Spinal cord (tissue), 10 donors: Measurements from ENCODE around the gene EHMT1. TPM values are rescaled to one million over a fixed set of nuclear protein-coding genes. Genes with fewer than 3 reads are reported as not detected.
"Not testable (repeated sequence)": the region's sequence is repeated elsewhere in the genome, so short reads cannot be mapped to it uniquely, and the experiment has no call there.

ENCODE experiments used
- DNase-seq, 6 donors: peaks; one replicate each; pipeline versions ENCODE4 v3.0.0 to v3.0.0-alpha.2; 2013 to 2015; ENCODE audit warnings: low spot score in 6 of 6, low read depth in 4 of 6
- H3K27ac ChIP-seq: one replicate; pipeline ENCODE4 v1.5.1; 2013; ENCODE audit warnings: low read depth, low read length, control low read depth
- H3K27me3 ChIP-seq: one replicate; pipeline ENCODE4 v1.6.1; 2013; ENCODE audit warnings: low read length; ENCODE audit not compliant: control insufficient read depth, insufficient read depth
- H3K36me3 ChIP-seq: one replicate; pipeline ENCODE4 v1.6.1; 2013; ENCODE audit warnings: low read length; ENCODE audit not compliant: control insufficient read depth, insufficient read depth
- H3K4me1 ChIP-seq: one replicate; pipeline ENCODE4 v1.6.1; 2013; ENCODE audit warnings: low read length; ENCODE audit not compliant: control insufficient read depth, insufficient read depth
- H3K4me3 ChIP-seq: one replicate; pipeline ENCODE4 v1.5.1; 2013; ENCODE audit warnings: low read depth, low read length, control low read depth
- H3K9me3 ChIP-seq: one replicate; pipeline ENCODE4 v1.6.1; 2013; ENCODE audit warnings: low read length; ENCODE audit not compliant: control insufficient read depth, insufficient read depth
- WGBS: methylation state at CpG from one replicate; pipeline ENCODE4 v1.1.5; 2013; ENCODE audit warnings: missing lambda C conversion rate; ENCODE audit not compliant: insufficient coverage; 5-methylcytosine and 5-hydroxymethylcytosine counted together
- polyA plus RNA-seq, 2 donors: library from polyadenylated mRNA; unstranded; fragments of 120-200 nt; gene quantifications; one replicate each; pipeline ENCODE4 v1.2.1, GENCODE V29; 2013; ENCODE audit not compliant: insufficient read length in 2 of 2
- total RNA-seq, 2 donors: library from RNA; depleted of rRNA in 1 of 2; stranded (reverse); fragments of 120-200 nt in 1 of 2; fragments of >200 nt in 1 of 2; gene quantifications; one replicate each; pipeline versions ENCODE4 v1.2.3 to v1.2.4, GENCODE V29; 2013 to 2014
- donor health status: healthy.

The EHMT1 gene
- total and polyA plus RNA-seq, 4 donors: 35.8 to 86.2 (median 57.1) TPM

DNA sequence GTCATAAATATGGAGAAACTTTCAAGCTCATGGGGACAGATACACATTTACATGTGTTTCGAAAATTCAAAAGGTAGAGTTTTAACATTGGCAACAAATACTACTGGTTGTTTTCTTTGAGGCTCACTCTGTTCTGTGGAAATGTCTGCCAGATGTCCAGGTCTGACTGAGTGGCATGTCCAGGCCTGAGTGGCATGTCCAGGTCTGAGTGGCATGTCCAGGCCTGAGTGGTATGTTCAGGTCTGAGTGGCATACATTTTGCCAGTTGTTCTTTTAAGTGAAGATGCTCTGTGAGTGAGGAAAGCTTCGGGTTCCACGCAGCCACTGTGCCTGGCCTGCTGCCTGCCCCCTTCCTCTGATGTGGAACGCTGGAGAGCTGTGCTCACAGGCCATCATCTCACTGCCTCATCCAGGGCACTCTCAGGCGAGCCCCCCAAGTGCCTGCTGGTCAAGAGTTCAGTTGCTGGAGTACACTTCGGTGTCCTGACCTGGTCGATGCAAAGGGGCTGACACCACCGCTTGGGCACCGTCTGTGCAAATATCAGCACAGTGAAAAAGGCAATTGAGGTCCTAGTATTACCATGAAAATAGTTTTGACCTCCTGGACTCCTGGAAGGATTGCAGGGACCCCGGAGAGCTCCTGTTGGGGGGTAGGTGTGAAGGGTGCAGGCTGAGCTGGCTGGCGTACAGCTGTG lies 89.9 kb downstream of the EHMT1 start:
- Histone ChIP-seq H3K36me3 (peaks cover 22% of the 10 kb centered on the region), H3K27me3 (no peaks in the 10 kb centered on the region), H3K4me3 (no peak overlapping the region), H3K27ac (no peak overlapping the region), H3K4me1 (peaks cover 4% of the 10 kb centered on the region), H3K9me3 (no peaks in the 10 kb centered on the region)
- DNase-seq: no peak
- 88% methylated on average over 11 of the region's 11 CpGs for WGBS

DNA sequence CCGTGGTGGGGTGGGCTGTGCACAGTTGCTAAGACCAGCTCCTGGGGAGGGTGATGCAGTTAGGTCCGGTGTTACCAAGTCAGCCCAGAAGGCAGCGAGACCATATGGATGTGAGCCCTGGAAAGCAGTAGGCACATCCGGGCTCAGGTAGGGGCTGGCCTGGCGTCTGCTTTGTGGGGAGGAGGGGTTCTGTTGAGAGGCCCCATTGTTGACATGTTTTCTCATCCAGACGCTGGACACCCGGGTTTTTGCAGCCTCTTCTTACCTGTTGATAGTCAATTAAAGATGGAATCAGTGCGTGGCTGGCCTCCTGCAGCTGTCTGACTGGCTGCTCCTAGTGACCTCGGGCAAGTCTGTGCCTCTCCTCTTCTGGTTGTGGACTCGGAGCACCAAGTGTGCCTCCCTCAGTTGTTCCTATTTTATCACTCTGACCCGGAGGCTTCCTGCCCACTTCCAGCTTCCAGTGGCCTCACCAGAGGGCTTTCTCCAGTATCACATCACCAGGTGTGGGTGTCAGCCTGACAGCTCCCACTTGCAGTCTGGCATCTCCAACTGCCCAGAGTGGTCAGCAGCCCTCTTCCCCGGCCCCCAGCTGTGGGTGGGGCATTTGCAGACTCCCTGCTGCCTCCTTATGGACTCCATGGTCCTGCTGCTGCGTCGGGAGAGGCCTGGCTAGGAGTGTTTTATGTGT lies 90.8 kb downstream of the EHMT1 start:
- H3K4me3 ChIP-seq: no peak overlapping the region
- WGBS: 91% methylated on average over 12 of the region's 14 CpGs

DNA sequence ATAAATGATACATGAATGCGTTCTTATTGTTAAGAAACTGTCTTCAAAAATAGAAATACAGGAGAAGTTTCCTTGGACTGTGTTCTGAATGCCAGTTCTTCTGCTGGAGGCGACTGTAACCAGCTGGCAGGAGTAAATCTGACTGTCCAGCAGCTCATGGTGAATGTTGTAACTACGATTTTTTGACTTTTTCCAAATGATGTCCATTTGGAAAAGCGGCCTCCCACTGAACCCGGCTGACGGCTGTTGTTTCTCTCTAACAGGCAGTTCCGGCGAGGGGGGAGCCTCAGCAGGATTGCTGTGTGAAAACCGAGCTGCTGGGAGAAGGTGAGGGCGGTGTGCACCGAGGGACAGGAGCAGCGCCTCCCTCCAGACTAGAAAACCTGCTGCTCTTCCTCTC lies 91.9 kb downstream of the EHMT1 start:
- Histone ChIP-seq H3K27me3 (no peaks in the 10 kb centered on the region), H3K4me3 (no peak overlapping the region), H3K4me1 (peaks cover 4% of the 10 kb centered on the region), H3K36me3 (peaks cover 25% of the 10 kb centered on the region), H3K9me3 (no peaks in the 10 kb centered on the region), H3K27ac (no peak overlapping the region)
- 56% methylated on average over 7 of the region's 12 CpGs for WGBS
- DNase-seq: no peak

More for the DNA sequence above, 90.8 kb downstream of the EHMT1 start:
- Histone ChIP-seq H3K36me3 (peaks cover 22% of the 10 kb centered on the region), H3K9me3 (no peaks in the 10 kb centered on the region), H3K27me3 (no peaks in the 10 kb centered on the region), H3K4me1 (peaks cover 4% of the 10 kb centered on the region), H3K27ac (no peak overlapping the region)
- no peak for DNase-seq

DNA sequence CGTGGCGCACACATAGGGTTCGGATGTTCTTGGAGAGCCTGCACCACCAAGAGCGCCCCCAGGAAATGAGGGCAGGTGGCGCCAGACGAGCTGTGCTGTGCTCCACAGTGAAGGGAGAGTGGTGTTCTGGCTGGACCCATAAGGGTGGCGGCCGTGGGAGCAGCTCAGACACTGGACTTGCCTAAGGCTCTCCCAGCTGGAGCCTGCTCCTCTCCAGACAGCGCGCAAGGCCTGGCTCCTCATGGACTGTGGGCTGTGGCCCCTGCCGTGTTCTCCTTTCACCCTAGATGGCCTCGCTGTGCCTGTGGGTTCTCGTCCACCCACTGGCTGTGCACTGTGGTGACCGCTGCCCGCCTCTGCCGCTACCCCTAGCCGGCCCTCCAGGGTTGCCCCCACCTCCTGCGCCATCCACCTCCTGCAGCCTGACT lies 92.9 kb downstream of the EHMT1 start:
- Histone ChIP-seq H3K36me3 (peaks cover 30% of the 10 kb centered on the region), H3K27me3 (no peaks in the 10 kb centered on the region), H3K27ac (no peak overlapping the region), H3K4me1 (peaks cover 4% of the 10 kb centered on the region), H3K4me3 (no peak overlapping the region), H3K9me3 (no peaks in the 10 kb centered on the region)
- no peak for DNase-seq
- 97% methylated on average over 18 of the region's 18 CpGs for WGBS

DNA sequence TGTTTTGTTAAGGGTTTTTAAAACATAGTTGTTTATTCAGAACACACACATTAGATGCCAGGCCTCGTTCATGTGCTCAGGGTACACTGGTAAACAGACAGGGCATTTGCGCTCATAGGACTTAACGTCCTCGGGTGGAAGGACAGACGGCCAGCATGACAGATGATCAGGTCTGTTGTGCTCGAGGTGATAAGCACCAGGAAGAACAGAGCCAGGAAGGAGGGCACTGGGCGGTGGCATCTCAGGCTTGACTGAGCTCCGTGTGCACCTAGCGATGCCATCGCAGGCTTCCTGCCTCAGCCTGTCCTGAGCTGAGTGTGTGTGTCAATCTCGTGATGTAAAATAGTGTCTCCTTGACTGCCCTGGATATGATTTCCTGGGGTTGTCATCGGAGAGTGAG lies 96.5 kb downstream of the EHMT1 start:
- H3K27me3 ChIP-seq: no peaks in the 10 kb centered on the region
- DNase-seq: no peak
- H3K36me3 ChIP-seq: peaks cover 48% of the 10 kb centered on the region
- no peaks in the 10 kb centered on the region for H3K9me3 ChIP-seq
- H3K4me1 ChIP-seq: no peaks in the 10 kb centered on the region
- WGBS: 92% methylated on average over 11 of the region's 12 CpGs
- H3K4me3 ChIP-seq: no peak overlapping the region
- H3K27ac ChIP-seq: no peak overlapping the region

DNA sequence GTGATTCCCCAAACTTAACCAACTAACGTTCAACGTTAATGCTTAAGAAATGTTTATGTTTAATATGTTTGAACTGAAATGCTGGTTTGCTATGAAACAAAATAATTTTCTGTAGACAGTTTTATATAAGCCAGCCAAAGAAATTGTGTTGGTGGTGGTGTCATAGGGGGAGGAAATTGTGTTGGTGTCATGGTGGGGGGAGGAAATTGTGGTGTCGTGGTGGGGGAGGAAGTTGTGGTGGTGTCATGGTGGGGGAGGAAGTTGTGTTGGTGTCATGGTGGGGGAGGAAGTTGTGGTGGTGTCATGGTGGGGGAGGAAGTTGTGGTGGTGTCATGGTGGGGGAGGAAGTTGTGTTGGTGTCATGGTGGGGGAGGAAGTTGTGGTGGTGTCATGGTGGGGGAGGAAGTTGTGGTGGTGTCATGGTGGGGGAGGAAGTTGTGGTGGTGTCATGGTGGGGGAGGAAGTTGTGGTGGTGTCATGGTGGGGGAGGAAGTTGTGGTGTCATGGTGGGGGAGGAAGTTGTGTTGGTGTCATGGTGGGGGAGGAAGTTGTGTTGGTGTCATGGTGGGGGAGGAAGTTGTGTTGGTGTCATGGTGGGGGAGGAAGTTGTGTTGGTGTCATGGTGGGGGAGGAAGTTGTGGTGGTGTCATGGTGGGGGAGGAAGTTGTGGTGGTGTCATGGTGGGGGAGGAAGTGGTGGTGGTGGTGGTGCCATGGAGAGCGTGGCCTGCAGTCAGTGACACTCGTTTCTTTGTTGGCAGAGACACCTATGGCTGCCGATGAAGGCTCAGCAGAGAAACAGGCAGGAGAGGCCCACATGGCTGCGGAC lies 97.3 kb downstream of the EHMT1 start:
- peaks cover 52% of the 10 kb centered on the region for H3K36me3 ChIP-seq
- not testable (repeated sequence) for H3K9me3 ChIP-seq, H3K27me3 ChIP-seq, H3K4me3 ChIP-seq, H3K27ac ChIP-seq, DNase-seq, H3K4me1 ChIP-seq
- 98% methylated on average over 4 of the region's 7 CpGs for WGBS

DNA sequence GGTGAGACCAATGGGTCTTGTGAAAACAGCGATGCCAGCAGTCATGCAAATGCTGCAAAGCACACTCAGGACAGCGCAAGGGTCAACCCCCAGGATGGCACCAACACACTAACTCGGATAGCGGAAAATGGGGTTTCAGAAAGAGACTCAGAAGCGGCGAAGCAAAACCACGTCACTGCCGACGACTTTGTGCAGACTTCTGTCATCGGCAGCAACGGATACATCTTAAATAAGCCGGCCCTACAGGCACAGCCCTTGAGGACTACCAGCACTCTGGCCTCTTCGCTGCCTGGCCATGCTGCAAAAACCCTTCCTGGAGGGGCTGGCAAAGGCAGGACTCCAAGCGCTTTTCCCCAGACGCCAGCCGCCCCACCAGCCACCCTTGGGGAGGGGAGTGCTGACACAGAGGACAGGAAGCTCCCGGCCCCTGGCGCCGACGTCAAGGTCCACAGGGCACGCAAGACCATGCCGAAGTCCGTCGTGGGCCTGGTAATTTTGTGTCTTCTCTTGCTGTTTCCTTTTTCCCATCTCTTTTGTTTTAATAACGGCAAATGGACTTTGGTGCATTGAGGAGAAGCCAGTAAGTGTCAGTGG lies 98.0 kb downstream of the EHMT1 start:
- H3K27me3 ChIP-seq: no peaks in the 10 kb centered on the region
- no peaks in the 10 kb centered on the region for H3K9me3 ChIP-seq
- WGBS: 98% methylated on average over 25 of the region's 25 CpGs
- no peak overlapping the region for H3K4me3 ChIP-seq
- H3K27ac ChIP-seq: no peak overlapping the region
- no peak for DNase-seq
- H3K36me3 ChIP-seq: peaks cover 49% of the 10 kb centered on the region
- H3K4me1 ChIP-seq: no peaks in the 10 kb centered on the region

DNA sequence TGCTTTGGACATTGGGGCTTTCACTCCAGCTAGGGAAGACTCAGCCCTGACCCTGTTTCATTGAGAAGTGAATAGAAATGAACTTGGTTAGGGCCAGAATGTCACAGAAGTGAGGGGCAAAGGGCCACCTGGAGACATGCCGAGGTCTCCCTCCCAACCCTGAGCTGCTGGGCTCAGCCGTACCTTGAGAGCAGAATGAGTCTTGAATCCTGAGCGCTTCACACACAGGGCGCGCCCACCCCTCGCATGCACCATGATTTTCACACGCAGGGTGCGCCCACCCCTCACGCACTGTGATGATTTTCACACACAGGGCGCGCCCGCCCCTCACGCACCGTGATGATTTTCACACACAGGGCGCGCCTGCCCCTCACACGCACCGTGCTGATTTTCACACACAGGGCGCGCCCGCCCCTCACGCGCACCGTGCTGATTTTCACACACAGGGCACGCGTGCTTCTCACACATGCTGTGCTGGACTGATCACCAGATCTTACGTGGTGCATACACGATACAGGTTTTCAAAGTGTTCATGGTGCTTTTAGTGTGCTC lies 99.0 kb downstream of the EHMT1 start:
- H3K4me3 ChIP-seq: no peak overlapping the region
- H3K36me3 ChIP-seq: peaks cover 48% of the 10 kb centered on the region
- no peak for DNase-seq
- H3K4me1 ChIP-seq: peaks cover 5% of the 10 kb centered on the region
- H3K27ac ChIP-seq: no peak overlapping the region
- H3K9me3 ChIP-seq: no peaks in the 10 kb centered on the region
- 97% methylated on average over 28 of the region's 28 CpGs for WGBS
- no peaks in the 10 kb centered on the region for H3K27me3 ChIP-seq

DNA sequence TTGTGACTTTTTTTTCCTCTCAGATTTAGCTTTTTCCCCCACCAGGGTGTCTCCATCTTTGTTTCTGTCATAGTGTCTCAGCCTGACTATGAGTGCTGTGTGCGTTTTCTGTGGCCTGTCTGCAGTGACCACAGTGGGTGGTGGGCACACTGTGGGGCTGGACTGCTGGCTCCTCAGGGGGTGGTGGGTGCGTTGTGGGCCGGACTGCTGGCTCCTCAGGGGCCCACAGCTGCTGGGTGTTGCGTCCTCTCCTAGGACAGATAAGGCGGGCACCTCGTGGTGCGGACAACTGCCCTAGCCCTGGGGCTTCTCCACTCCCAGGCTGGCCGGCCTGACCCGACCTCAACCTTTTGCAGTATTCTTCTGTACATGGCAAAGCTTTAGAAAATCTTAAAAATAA lies 100.4 kb downstream of the EHMT1 start:
- H3K4me3 ChIP-seq: no peak overlapping the region
- DNase-seq: no peak
- H3K27ac ChIP-seq: no peak overlapping the region
- peaks cover 52% of the 10 kb centered on the region for H3K36me3 ChIP-seq
- 97% methylated on average over 7 of the region's 9 CpGs for WGBS
- no peaks in the 10 kb centered on the region for H3K9me3 ChIP-seq
- H3K4me1 ChIP-seq: peaks cover 5% of the 10 kb centered on the region
- H3K27me3 ChIP-seq: no peaks in the 10 kb centered on the region
